Activated T-helper 2 cell treated with anti-CD3 and anti-CD28 coated beads, Interferon-gamma antibody, Interleukin-2, Interleukin-4, amounts not matched to agents 10 μg/mL and 5 μg/mL and 100 μg/mL, durations not matched to agents 14 hours and 24 hours and 36 hours (primary cell): ENCODE results near the gene METTL17. TPM values are rescaled to one million over a fixed set of nuclear protein-coding genes. Genes with fewer than 3 reads are reported as not detected.

Experiments
- total RNA-seq: library from RNA; stranded (reverse); gene quantifications from 2 replicates; pipeline ENCODE4 v1.2.3, GENCODE V29; 2022

METTL17 gene
- total RNA-seq, 1 donor from 2014 or later, result 102 TPM

Other genes starting within 250 kb of the METTL17 start
- gene EDDM3A, start 244.1 kb upstream of the METTL17 start, total RNA-seq, result not detected in 2 replicates
- not detected in 2 replicates for gene EDDM3B, start 221.6 kb upstream of the METTL17 start, total RNA-seq
- gene RNASE6, start 208.7 kb upstream of the METTL17 start, total RNA-seq, result 0.91 and 0.94 TPM in 2 replicates
- not detected in 2 replicates for gene RNASE1, start 187.1 kb upstream of the METTL17 start, total RNA-seq
- not detected in 2 replicates for gene RNASE3, start 98.6 kb upstream of the METTL17 start, total RNA-seq
- not detected in 2 replicates for gene RNASE2, start 34.5 kb upstream of the METTL17 start, total RNA-seq
- 0.18 and 0.30 TPM in 2 replicates for gene SLC39A2, start 9.3 kb downstream of the METTL17 start, total RNA-seq
- 1.1 and 1.8 TPM in 2 replicates for gene NDRG2, start 35.1 kb downstream of the METTL17 start, total RNA-seq
- not detected in 2 replicates for gene TPPP2, start 40.2 kb downstream of the METTL17 start, total RNA-seq
- gene RNASE13, start 44.8 kb downstream of the METTL17 start, total RNA-seq, result not detected in 2 replicates
- not detected in 2 replicates for gene RNASE7, start 52.4 kb downstream of the METTL17 start, total RNA-seq
- not detected in 2 replicates for gene RNASE8, start 67.8 kb downstream of the METTL17 start, total RNA-seq
- gene ARHGEF40, start 80.3 kb downstream of the METTL17 start, total RNA-seq, result 0.05 and 0.16 TPM in 2 replicates
- gene ZNF219, start 108.7 kb downstream of the METTL17 start, total RNA-seq, result 9.4 and 11.0 TPM in 2 replicates
- not detected in 2 replicates for gene TMEM253, start 111.1 kb downstream of the METTL17 start, total RNA-seq
- not detected in 2 replicates for gene OR5AU1, start 166.1 kb downstream of the METTL17 start, total RNA-seq